Muscle of leg (tissue), 11 donors: ENCODE data around the gene CDK6. TPM values are rescaled to one million over a fixed set of nuclear protein-coding genes. Genes with fewer than 3 reads are reported as not detected.

Source experiments
- DNase-seq: peaks from one replicate; pipeline ENCODE4 v3.0.0; 2013
- H3K27ac ChIP-seq: one replicate; pipeline ENCODE4 v1.5.1; 2013; ENCODE audit warnings: mild to moderate bottlenecking, low read length, control low read depth
- H3K27me3 ChIP-seq: one replicate; pipeline ENCODE4 v1.6.1; 2013; ENCODE audit warnings: low read length; ENCODE audit not compliant: control insufficient read depth, insufficient read depth
- H3K36me3 ChIP-seq: one replicate; pipeline ENCODE4 v1.6.1; 2013; ENCODE audit warnings: low read length; ENCODE audit not compliant: control insufficient read depth, insufficient read depth
- H3K4me1 ChIP-seq: one replicate; pipeline ENCODE4 v1.6.1; 2013; ENCODE audit warnings: low read length; ENCODE audit not compliant: control insufficient read depth, insufficient read depth
- H3K4me3 ChIP-seq: one replicate; pipeline ENCODE4 v1.5.1; 2013; ENCODE audit warnings: low read length, control low read depth
- H3K9me3 ChIP-seq: replicated peaks from 2 replicates; pipeline ENCODE4 v1.6.1; 2013; ENCODE audit warnings: low read depth, low read length; ENCODE audit not compliant: control insufficient read depth
- WGBS: methylation state at CpG from one replicate; pipeline ENCODE4 v1.1.5; 2013; ENCODE audit warnings: missing lambda C conversion rate; ENCODE audit not compliant: insufficient coverage; 5-methylcytosine and 5-hydroxymethylcytosine counted together
- polyA plus RNA-seq, 8 donors: library from polyadenylated mRNA; unstranded; fragments of 120-200 nt; gene quantifications; one replicate each; pipeline versions ENCODE4 v1.2.1 to v1.2.3, GENCODE V29; 2013; ENCODE audit warnings: inconsistent platforms in 1 of 8, low replicate concordance in 1 of 8; ENCODE audit not compliant: insufficient read length in 8 of 8, insufficient read depth in 1 of 8
- total RNA-seq: library from RNA; stranded (reverse); fragments of 120-200 nt; gene quantifications from one replicate; pipeline ENCODE4 v1.2.4, GENCODE V29; 2013

CDK6 gene
- total and polyA plus RNA-seq, 9 donors: 36.4 to 77.0 (median 54.0) TPM

DNA sequence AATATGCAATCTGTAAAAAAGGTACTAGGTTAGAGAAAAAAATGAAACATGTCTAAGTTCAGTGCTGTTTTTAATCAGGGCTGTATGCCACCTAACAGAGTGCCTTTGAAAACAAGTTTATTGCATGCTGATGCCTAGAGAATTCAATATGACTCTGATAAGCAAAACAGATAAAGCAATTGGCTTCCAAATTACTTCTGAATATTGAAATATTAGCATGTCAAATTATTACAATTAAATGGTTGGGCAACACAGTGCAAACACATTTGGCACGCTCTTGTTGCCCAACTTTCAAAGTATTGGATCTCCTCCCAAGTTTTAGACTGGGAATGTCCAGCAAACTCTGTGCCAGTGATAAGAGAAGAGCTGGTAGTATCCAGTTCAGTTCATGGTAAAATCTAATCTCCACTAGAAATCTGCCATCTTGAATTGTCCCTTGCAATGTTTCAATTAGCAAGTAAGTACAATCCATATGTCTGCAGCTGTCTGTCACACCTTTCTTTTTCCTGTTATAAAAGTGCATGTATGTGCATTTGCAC, 181.0 kb downstream of the CDK6 start:
- H3K27me3 ChIP-seq: no peaks in the 10 kb centered on the region

DNA sequence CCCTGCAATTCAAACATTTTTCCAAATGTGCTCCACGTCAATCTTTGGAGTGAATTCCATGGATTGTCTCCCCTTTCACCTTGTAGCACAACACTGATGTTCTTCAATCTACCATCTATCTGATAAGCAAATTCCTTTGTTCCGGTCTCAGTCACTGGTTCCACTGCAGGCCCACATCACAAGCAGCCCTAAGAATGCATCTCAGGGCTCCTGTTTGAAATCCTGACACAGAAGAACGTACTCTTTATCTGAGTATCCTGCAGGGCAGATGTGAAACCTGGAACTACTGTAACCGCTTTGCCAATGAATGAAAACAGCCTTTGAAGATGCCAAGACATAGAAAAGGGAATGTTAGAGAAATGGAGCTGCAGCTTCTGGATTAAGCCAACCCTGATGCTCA, 183.2 kb downstream of the CDK6 start:
- H3K4me1 ChIP-seq: peaks cover 2% of the 10 kb centered on the region
- H3K9me3 ChIP-seq: no peaks in the 10 kb centered on the region
- WGBS: 88% methylated on average over 4 of the region's 4 CpGs
- H3K36me3 ChIP-seq: peaks cover 5% of the 10 kb centered on the region
- no peak overlapping the region for H3K4me3 ChIP-seq
- no peak overlapping the region for H3K27ac ChIP-seq
- DNase-seq: no peak
- no peaks in the 10 kb centered on the region for H3K27me3 ChIP-seq

More for the DNA sequence above, 181.0 kb downstream of the CDK6 start:
- no peak for DNase-seq
- Histone ChIP-seq H3K36me3 (peaks cover 11% of the 10 kb centered on the region), H3K27ac (no peak overlapping the region), H3K4me3 (no peak overlapping the region), H3K4me1 (peaks cover 2% of the 10 kb centered on the region), H3K9me3 (no peaks in the 10 kb centered on the region)
- WGBS: no CpG with 5 or more reads among the region's 1 CpG

DNA sequence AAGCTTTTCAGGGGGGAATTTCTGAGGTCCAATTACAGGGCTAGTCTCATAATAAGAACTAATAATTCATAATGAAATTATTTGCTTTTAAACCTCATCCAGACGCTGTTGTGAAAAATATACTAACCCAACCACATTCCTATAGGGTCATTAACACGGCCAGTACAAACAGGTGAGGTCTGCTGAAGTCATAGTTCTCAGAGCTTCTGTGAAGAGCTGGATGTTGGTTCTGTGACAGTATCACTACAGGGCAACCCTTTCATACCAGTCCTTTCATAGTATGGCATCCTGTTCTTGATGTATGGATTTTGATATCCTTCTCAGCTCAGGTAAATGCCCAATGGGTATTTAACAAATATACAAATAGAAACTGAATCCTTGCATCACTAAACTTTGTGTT, 183.8 kb downstream of the CDK6 start:
- Histone ChIP-seq H3K4me3 (no peak overlapping the region), H3K27ac (no peak overlapping the region), H3K9me3 (no peaks in the 10 kb centered on the region), H3K36me3 (peaks cover 6% of the 10 kb centered on the region), H3K4me1 (peaks cover 6% of the 10 kb centered on the region), H3K27me3 (no peaks in the 10 kb centered on the region)
- no peak for DNase-seq
- WGBS: no CpG with 5 or more reads among the region's 2 CpGs

DNA sequence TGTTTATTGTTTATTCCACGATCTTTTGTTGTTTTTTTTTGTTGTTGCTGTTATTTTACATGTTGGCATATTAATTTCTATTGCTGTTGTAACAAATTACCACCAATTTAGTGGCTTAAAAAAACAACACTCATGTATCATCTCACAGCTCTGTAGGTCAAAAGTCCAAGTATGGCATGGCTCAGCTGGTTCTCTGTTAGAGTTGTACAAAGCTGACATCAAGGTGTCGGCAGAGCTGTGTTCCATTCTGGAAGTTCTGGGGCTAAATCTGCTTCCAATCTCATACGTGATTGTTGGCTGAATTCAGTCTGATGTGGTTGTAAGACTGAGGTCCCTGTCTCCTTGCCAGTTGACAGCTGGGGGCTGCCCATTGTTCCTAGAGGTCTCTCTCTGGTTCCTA, 186.0 kb downstream of the CDK6 start:
- peaks cover 3% of the 10 kb centered on the region for H3K36me3 ChIP-seq
- no peak overlapping the region for H3K27ac ChIP-seq
- H3K27me3 ChIP-seq: no peaks in the 10 kb centered on the region
- 51% methylated on average over 2 of the region's 3 CpGs for WGBS
- H3K4me1 ChIP-seq: peaks cover 9% of the 10 kb centered on the region
- H3K4me3 ChIP-seq: no peak overlapping the region
- no peaks in the 10 kb centered on the region for H3K9me3 ChIP-seq
- DNase-seq: no peak

DNA sequence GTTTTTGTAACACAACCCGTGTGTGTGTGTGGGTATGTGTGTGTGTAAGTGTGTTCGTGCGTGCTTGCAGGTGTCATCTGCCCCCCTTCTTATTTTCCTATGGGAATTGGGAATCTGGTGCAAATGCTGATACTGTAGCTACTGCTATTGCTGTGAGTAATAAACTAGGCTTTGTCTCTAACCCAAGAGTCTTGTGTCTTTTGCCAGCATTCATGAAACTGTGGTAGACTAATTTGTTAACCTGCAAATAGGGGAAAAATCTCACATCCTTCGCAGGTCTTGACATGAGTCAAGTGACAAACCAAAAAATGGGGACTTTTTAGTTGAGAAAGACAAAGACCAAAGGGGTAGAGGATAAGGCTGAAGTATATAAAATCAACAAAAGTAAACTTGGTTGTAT, 188.3 kb downstream of the CDK6 start:
- no peaks in the 10 kb centered on the region for H3K9me3 ChIP-seq
- H3K4me1 ChIP-seq: peaks cover 25% of the 10 kb centered on the region
- H3K4me3 ChIP-seq: no peak overlapping the region
- 50% methylated on average over 1 of the region's 4 CpGs for WGBS
- no peaks in the 10 kb centered on the region for H3K27me3 ChIP-seq
- no peak overlapping the region for H3K27ac ChIP-seq
- no peak for DNase-seq
- peaks cover 2% of the 10 kb centered on the region for H3K36me3 ChIP-seq

DNA sequence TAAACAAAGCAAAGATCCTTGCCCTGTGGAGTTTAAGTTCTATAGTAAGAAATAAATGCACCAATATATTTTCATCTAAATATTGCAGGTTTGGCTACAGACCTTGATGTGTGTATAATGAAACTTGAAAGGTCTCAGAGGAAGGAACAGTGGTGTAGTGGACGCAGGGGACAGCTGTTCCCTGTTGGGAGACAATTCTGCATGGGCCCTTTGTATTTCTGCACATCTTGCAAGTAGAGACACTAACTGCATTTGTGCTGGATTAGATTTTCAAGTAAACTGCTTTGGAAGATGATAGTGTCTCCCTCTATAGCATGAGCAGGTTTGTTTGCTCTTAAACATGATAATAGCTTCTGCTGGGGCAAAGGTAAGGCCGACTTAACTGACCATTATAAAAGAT, 188.7 kb downstream of the CDK6 start:
- Histone ChIP-seq H3K4me1 (peaks cover 25% of the 10 kb centered on the region), H3K36me3 (peaks cover 2% of the 10 kb centered on the region), H3K4me3 (no peak overlapping the region), H3K27me3 (no peaks in the 10 kb centered on the region), H3K27ac (no peak overlapping the region), H3K9me3 (no peaks in the 10 kb centered on the region)
- DNase-seq: no peak
- 69% methylated on average over 2 of the region's 2 CpGs for WGBS

DNA sequence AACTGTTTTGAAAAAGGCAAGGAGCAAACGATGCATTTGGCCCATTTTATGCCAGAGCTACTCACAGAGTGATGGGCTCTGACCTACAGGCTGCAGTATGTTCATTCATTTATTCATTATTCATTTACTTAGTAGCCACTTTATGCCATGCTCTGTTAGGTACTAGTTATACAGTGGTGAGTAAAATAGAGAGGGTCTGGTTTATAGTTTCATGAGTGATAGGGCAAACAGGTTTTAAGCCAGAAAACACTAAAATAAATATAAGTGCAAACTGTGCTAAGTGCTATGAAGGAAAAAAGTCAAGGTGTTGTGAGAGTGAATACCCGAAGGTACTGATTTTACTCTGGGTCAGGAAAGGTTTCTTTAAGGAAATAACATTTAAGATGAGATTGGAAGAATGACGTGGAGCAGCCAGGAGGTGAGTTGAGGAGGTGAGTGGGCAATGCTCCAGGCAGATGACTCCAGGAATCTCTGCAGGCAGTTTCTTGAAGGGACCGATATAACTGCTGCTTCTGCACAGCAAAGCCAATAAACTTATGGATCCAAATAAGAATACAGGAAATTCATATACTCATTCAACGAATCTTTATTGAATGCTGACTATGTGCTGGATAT, 189.3 kb downstream of the CDK6 start:
- WGBS: 44% methylated on average over 2 of the region's 5 CpGs

DNA sequence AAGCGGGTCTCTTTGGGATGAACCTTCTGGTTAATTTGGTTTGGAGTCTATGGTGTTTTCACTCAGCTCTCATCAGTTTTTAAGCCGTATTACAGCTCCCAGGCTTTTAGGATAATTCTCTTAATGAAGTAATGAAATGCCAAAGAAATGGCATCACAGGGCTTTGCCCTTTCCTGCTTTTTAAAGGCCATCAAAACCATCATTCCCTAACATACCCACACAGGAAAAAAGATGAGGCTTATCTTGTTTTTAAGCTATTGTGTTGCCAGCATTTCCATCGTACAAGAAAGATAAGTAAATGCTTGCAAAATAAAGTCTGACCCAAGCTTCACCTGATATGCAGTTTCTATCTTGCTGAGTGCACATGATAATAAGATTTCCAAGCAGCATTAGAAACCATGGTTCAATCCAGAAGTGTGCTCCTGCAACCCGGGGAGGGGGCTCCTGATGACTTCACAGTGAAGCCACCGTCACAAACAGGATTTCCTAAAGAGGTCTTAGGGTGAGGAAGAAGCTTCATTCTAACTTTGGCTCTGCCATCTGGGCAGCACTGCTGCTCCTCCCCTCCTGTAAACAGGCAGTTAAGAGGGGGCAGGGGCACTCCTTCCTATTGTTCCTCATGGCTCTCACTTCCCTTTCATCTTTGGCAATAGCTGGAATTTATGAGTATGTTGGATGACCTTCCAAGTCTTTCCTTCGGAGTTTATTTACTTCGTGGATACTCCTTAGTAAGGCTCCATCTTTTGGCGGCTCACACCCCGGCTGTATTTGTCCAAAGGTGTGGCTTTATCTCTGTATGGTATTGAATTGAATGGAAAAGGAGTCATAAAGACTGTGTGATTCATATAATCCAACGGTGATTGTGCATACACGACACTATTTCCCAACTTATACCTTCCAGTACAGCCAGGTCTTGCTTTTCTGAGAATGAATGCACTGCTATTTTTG, 191.0 kb downstream of the CDK6 start:
- 50% methylated on average over 2 of the region's 11 CpGs for WGBS
- H3K4me3 ChIP-seq: no peak overlapping the region
- H3K9me3 ChIP-seq: no peaks in the 10 kb centered on the region
- H3K27me3 ChIP-seq: no peaks in the 10 kb centered on the region
- peak; percentile 66 for DNase-seq
- peak overlapping the region; percentile 82 for H3K27ac ChIP-seq
- peaks cover 3% of the 10 kb centered on the region for H3K36me3 ChIP-seq
- H3K4me1 ChIP-seq: peaks cover 23% of the 10 kb centered on the region

More for the DNA sequence above, 189.3 kb downstream of the CDK6 start:
- no peak overlapping the region for H3K4me3 ChIP-seq
- DNase-seq: no peak
- H3K36me3 ChIP-seq: peaks cover 2% of the 10 kb centered on the region
- H3K27ac ChIP-seq: no peak overlapping the region
- no peaks in the 10 kb centered on the region for H3K27me3 ChIP-seq
- H3K4me1 ChIP-seq: peaks cover 25% of the 10 kb centered on the region
- H3K9me3 ChIP-seq: no peaks in the 10 kb centered on the region

DNA sequence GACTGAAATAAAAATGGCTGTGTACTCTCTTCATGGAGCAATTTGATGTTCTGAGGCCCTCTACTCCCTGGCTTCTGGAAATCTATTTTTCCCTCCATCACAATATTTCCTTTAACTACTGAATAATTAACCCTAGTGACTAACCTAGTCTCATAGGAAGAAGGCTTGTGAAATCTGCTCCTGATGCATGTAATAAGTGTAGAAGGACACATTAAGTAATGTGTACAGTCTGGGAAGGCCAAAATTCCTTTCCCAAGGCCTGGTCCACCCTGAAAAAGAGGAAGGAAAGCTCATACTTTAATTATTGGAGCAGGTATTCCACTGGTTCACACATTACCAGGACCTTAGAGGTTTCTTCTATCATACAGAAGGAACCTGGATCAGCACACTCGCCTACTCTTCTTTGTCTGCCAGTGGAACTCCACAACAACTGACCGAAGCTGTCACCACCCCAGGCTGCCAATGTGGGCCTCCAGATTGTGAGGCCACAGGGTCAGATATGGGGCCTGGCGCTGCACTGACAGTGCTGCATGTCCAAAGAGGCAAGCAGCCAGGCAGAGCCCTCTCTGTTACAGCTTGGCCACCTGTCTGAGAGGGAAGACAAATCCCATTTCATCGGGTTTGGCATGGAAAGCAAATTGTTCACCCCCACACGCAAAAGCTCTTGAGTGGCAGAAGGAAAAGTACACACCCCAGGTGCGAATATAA, 191.8 kb downstream of the CDK6 start:
- peaks cover 23% of the 10 kb centered on the region for H3K4me1 ChIP-seq
- H3K9me3 ChIP-seq: no peaks in the 10 kb centered on the region
- H3K27ac ChIP-seq: peak overlapping the region; percentile 82
- DNase-seq: peak; percentile 78
- no peak overlapping the region for H3K4me3 ChIP-seq
- 81% methylated on average over 3 of the region's 6 CpGs for WGBS
- H3K27me3 ChIP-seq: no peaks in the 10 kb centered on the region
- H3K36me3 ChIP-seq: peaks cover 3% of the 10 kb centered on the region

DNA sequence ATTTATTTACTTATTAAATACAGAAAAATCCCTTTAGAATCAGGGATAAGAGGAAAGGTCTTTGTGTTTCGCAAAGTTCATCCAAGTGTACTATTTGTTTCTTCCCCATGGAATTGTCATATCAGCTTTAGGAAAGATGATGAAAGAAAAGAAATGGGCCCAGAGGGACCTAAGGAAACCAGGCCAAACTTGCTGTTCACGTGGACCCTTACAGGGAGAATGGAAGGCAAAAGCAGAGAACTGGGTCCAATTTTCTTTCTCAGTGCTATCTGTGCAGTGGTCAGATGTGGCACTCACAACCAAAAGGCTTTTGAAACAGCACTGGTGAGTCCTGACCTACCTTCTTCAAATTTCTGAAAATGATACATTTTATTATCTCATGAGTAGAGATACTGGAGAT, 192.6 kb downstream of the CDK6 start:
- Histone ChIP-seq H3K9me3 (no peaks in the 10 kb centered on the region), H3K27me3 (no peaks in the 10 kb centered on the region), H3K27ac (peak overlapping the region; percentile 82), H3K4me3 (no peak overlapping the region), H3K4me1 (peaks cover 23% of the 10 kb centered on the region), H3K36me3 (peaks cover 6% of the 10 kb centered on the region)
- no peak for DNase-seq
- 14% methylated on average over 1 of the region's 2 CpGs for WGBS
